Islet precursor cell (in vitro differentiated cells): ENCODE results near the gene CYP4F2.
"Not testable (repeated sequence)": the region's sequence is repeated elsewhere in the genome, so short reads cannot be mapped to it uniquely, and the experiment has no call there.

Source experiments
- DNase-seq: peaks from one replicate; pipeline ENCODE4 v3.0.0-alpha.2; 2018

Gene CYP4F2

DNA sequence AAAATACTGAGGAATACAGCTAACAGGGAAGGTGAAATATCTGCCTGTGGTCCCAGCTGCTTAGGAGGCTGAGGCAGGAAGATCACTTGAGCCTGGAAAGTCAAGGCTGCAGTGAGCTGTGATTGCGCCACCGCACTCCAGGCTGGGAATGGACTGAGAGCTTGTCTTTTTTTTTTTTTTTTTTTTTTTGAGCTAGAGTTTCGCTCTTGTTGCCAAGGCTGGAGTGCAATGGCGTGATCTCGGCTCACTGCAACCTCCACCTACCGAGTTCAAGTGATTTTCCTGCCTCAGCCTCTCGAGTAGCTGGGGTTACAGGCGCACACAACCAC, 54.0 kb downstream of the CYP4F2 start:
- DNase-seq, result not testable (repeated sequence)

DNA sequence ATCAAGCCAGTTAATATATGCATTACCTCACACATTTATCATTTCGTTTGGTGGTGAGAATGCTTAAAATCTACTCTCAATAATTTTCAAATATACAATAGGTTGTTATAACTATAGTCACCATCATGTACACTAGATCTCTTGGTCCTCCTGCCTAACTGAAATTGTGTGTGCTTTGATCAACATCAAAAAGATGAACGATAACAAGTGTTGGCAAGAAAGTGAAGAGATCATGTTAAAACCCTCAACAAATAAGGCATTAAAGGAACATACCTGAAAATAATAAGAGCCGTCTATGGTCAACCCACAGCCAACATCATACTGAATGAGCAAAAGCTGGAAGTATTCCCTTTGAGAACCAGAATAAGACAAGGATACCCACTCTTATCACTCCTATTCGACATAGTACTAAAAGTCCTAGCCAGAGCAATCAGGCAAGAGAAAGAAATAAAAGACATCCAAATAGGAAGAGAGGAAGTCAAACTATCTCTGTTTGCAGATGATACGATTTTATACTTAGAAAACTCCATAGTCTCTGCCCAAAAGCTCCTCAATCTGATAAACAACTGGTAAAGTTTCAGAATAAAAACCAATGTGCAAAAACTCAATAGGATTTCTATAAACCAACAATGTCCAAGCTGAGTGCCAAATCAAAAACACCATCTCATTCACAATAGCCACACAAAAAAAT, 54.5 kb downstream of the CYP4F2 start:
- no peak for DNase-seq

DNA sequence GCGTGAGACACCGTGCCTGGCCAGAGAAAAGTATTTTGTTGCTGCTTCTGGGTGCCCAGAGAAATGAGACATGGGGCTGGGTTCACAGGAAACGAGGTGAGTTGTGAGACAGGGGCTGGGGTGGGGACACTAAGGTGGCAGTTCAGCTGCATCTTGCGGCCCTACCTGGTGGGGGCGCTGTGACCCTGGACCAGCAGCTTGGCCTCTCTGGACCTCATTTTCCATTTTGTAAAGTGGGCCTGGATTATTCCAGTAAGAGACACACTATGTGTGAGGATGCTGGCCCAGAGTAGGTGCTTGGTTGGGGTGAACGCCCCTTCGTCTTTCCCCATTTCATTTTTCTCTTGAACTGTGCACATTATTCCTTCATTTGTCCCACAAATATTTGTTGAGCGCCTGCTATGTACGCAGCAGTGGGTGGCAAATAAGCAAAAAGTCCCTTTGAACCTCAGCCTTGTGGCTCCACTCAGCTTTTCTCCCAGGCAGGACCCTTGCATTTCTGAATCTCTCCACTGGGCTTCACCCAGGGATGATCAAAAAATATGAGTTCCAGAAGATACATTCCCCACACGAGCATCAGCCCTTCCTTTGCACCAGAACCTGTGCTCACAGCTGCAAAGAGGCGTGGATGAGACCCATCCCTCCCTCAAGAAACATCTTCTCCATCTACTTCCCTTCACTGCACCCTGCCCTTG, 55.9 kb downstream of the CYP4F2 start:
- no peak for DNase-seq

DNA sequence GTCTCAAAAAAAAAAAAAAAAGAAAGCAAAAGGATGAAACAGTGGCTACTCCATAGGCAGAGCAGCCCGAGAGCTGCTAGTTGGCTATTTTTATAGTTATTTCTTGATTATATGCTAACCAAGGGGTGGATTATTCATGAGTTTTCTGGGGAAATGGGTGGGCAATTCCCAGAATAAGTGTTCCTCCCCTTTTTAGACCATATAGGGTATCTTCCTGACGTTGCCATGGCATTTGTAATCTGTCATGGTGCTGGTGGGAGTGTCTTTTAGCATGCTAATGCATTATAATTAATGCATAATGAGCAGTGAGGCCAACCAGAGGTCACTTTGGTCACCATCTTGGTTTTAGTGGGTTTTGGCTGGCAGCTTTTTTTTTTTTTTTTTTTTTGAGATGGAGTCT, 57.0 kb downstream of the CYP4F2 start:
- DNase-seq, result no peak

DNA sequence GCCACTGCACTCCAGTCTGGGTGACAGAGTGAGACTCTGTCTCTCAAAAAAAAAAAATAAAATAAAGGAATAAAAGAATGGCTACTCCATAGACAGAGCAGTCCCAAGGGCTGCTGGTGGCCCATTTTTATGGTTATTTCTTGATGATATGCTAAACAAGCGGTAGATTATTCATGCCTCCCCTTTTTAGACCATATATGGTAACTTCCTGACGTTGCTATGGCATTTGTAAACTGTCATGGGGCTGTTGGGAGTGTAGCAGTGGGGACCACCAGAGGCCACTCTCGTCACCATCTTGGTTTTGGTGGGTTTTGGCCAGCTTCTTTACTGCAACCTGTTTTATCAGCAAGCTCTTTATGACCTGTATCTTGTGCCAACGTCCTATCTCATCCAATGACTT, 58.0 kb downstream of the CYP4F2 start:
- DNase-seq, result not testable (repeated sequence)

DNA sequence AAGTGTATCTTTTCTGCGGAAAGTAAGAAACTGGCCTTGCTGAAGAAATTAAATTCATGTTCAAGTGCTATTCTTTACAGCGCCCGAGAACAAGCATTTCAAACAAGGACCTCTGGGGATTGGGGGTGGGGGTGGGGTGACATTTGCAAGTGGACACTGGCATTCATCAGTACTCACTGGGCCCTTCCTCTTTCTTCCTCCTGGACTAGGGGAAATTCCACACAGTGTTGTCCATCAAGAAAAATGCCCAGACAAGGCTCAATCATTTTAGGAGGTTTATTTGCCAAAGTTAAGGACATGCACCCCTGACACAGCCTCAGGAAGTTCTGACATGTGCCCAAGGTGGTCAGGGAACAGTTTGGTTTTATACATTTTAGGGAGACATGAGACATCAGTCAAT, 59.5 kb downstream of the CYP4F2 start:
- DNase-seq, result no peak

DNA sequence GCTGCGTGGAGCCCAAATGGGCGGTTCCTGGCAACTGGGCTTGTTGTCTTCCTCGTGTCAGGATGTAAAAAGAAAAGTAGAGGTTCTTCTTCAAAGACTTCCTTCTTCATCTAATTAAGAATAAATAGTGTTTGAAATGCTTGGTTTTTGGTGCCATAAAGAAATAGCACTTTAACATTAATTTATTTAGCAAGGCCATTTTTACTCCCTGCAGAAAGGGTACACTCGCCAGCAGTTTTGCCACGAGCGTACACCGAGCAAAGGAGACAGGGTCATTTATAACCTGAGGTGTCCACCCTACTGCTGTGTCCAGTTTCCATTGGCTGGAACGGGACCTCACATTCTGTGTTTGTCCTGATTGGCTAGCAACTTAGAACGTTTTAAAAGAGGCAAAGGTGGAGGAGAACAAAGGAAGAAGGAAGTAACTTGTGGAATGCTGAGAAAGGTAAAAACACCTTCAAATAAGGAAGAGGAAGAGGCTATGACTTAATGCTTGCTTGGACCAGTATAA, 60.6 kb downstream of the CYP4F2 start:
- no peak for DNase-seq

DNA sequence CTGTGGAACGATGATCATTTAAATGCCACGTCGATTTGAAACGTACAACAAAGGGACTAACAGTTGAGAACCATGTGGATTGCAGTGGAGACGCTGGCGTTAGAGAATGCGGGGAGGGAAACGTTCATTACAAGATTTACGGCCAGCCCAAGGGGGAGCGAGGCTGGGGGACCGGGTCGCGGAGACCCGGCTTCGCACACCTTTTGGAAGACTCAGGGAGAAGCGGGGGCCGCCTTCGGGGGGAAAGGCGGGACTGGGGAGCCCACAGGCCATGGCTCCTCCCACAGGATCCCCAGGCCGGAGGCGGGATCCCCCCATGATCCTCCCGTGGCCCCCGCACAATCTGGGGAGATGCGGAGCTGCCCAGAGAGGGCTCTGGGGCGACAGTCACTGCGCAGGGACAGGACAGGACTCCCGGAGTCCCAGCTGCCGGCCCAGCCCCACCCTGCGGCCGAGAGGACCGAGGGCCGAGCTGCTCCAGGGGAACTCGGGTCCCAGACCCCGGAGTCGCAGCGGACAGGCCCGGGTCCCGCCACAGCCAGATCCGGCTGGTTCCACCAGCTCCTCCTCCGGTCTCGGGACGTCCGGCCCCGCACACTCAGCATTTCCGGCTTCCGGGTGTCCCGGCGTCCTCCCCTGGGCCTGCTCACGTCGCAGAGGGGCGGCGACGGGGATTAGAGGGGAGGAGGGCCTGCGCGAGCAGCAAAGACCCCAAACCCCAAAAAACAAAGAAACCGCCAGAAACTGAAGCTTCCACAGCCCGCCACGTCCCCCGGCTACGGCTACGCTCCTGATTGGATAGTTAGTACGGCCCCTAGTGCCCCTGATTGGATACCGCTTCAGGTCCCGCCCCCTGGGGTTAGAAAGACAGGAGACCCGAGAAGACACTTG, 61.3 kb downstream of the CYP4F2 start:
- DNase-seq, result peak; percentile 46

DNA sequence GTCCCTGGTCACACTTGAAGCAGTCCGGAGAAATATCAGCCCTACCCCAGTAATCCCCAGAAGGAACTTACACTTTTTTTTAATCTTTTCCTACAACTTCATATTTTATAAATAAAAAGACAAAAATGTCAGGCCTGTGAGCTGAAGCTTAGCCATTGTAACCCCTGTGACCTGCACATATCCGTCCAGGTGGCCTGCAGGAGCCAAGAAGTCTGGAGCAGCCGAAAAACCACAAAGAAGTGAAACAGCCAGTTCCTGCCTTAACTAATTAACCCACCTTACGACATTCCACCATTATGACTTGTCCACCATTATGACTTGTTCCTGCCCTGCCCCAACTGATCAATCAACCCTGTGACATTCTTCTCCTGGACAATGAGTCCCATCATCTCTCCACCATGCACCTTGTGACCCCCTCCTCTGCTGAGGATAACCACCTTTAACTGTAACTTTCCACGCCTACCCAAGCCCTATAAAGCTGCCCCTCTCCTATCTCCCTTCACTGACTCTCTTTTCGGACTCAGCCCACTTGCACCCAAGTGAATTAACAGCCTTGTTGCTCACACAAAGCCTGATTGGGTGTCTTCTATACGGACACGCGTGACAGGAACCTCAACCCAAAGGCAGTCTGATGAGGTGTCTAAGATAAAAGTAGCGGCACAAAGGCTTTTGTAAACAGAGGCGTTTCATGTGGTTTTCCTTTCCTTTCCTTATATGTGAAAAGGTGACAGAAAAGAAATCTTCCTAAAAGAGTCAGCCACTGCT, 62.1 kb downstream of the CYP4F2 start:
- DNase-seq, result not testable (repeated sequence)

DNA sequence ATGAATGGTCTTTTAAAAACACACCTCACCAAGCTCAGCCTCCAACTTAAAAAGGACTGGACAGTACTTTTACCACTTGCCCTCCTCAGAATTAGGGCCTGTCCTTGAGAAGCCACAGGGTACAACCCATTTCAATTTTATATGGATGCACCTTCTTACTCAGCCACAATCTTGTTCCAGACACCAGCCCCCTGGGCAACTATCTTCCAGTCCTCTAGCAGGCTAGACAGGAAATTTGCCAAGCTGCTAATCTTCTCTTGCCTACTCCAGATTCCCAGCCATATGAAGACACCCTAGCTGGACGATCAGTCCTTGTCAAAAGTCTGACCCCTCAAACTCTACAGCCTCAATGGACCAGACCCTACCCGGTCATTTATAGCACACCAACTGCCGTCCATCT, 63.6 kb downstream of the CYP4F2 start:
- DNase-seq, result not testable (repeated sequence)

DNA sequence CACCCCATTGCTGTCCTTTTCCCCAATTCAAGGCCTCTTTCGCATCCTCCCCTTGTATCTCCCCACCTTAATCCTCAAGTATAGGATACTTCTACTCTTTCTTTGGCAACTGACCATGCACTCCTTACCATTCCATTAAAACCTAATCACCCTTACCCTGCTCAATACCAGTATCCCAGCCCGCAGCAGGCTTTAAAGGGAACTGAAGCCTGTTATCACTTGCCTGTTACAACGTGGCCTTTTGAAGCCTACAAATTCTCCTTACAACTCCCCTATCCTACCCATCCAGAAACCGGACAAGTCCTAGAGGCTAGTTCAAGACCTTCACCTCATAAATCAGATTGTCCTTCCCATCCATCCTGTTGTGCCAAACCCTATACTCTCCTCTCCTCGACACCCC, 66.2 kb downstream of the CYP4F2 start:
- DNase-seq, result no peak

DNA sequence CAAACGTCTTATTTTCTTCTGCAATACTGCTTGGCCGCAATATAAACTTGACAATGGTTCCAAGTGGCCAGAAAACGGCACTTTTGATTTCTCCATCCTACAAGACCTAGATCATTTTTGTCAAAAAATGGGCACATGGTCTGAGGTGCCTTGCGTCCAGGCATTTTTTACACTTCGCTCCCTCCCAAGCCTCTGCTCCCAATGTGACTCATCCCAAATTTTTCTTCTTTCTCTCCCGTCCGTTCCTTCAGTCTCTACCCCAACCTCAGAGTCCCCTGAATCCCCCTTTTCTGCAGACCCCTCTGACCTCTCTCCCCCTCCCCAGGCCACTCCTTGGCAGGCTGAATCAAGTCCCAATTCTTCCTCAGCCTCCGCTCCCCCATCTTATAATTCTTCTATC, 68.1 kb downstream of the CYP4F2 start:
- DNase-seq, result no peak

DNA sequence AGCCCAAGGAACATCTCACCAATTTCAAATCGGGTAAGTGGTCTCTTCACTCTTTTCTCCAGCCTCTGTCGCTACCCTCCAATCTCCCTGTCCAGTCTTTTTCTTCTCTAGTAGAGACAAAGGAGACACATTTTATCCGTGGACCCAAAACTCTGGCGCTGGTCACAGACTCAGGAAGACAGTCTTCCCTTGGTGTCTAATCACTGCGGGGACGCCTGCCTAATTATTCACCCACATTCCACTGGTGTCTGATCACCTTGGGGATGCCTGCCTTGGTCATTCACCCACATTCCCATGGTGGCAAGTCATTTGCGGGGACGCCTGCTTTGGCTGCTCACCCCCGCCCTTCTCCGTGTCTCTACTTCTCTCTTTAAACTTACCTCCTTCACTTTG, 68.6 kb downstream of the CYP4F2 start:
- DNase-seq, result no peak

DNA sequence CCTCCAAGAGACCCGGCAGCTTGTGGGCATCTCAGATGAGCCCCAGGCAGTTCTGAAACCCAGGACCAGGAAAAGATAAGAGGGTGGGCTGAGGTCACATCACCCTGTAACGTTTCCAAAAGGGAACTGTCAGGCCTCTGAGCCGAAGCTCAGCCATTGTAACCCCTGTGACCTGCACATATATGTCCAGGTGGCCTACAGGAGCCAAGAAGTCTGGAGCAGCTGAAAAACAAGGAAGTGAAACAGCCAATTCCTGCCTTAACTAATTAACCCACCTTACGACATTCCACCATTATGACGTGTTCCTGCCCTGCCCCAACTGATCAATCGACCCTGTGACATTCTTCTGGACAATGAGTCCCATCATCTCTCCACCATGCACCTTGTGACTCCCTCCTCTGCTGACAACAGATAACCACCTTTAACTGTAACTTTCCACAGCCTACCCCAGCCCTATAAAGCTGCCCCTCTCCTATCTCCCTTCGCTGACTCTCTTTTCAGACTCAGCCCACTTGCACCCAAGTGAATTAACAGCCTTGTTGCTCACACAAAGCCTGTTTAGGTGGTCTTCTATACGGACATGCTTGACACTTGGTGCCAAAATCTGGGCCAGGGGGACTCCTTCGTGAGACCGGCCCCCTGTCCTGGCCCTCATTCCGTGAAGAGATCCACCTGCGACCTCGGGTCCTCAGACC, 69.1 kb downstream of the CYP4F2 start:
- not testable (repeated sequence) for DNase-seq

DNA sequence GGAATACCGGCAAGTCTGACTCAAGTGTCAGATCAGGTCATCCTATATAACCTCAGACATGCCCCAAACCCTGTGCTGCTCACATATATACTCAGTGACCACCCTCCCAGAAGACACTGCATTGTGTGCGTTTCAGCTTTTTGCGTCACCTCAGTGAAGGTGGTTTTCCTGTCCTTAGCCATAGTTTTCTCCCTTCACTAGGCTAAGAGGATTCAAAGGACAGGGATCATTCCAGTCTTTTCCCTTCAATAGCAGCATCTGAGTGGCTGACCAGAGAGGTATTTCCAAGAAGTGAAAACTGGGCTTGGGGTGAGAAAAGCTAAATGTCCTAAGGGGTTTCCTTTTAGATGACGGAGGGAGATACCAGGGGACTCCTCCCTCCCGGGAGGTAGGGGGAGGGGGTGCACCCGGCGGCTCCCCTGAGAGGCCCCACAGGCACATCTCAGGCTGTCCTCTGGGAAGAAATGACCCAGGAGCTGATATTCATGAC, 69.7 kb downstream of the CYP4F2 start:
- no peak for DNase-seq
